ENCODE results near the gene LITAFD.
A peak's percentile ranks its signal among the peaks of the same experiment; 100 is the strongest.
"Not testable (repeated sequence)": the region's sequence is repeated elsewhere in the genome, so short reads cannot be mapped to it uniquely, and the experiment has no call there.

Gene LITAFD

GRCh38 chr16:8882041-8882617, at the start of gene LITAFD:
LITAFD (plus strand) TSS chr16:8882351; CDS start chr16:8884356, 2,005 bp downstream.
- no peak for DNase-seq (ENCODE audit: low read depth)

DNA sequence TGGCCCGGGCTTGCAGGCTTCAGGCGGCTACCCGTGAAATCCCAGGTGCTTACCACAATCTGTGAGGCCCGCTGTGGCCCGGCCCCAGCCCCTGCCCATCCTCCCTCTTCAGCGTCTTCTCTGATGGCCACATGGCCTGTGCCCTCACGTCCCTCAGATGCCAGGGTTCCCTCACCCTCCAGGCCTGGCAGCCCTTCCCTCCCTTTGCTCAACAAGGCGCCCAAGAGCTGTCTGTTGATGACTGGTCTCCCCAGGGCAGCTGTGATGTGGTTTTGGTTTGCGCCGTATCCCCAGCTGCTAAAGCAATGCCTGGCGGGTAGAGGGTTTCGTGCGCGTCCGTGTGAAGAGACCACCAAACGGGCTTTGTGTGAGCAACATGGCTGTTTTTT, 49.4 kb upstream of the LITAFD start:
- no peak for DNase-seq (ENCODE audit: low read depth)

- DNase-seq (ENCODE audit: low read depth) = not testable (repeated sequence)
These were observed 45.4 kb upstream of the LITAFD start for GRCh38 chr16:8836797-8837196.

DNA sequence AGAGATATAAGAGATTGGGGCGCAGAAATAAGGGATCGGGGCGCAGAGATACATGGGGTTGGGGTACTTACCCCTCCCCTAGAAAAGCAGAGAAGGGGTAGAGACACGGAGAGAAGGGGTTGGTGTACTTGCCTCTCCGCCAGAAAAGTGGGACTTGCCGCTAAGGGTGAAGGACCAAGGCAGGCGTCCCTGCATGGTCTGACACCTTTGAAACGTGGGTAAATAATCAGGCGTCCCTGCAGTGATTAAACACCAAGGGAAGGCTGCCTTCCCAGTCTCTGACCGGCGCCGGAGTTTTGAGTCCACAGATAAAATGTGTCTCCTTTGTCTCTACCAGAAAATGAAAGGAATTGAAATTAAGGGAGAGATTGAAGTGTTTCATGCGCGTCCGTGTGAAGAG, 44.6 kb upstream of the LITAFD start:
- not testable (repeated sequence) for DNase-seq (ENCODE audit: low read depth)

DNA sequence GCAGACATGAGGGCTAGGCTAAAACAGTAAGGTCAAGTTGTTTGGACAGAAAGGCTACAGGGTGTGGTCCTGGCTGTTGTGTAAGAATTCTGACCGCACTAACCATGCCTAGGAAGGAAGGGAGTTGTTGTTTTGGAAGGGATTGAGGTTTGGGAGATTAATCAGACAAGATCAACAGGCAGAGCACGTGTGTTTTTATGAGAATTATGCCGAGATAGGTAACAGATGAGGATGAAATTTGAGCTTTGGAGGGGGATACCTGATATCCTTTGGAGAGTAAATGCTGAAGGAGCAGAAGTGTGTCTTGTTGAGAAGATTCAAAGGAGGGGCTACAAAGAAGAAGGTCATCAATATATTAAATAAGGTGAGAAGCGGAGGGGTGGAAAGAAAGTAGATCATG, 40.1 kb upstream of the LITAFD start:
- DNase-seq (ENCODE audit: low read depth) = peak; percentile 64

DNA sequence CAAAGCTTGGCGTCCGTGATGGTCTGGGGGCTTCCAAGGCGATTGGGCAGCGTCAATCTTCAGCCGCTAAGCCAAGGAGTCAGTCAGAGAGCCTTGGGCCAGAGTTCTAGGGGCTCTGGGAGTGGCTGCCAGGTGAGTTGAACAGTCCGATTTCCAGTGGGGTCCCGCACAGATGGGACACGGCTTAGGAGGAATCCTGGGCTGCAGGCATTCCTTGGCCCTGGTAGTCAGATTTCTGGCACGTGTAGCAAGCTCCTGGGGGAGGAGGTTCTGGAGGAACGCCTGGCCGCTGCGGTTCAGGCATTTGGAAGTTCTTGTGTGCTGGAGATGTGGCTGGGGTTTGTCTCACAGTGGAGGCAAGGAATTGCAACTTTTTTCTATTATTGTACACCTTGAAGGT, 38.9 kb upstream of the LITAFD start:
- DNase-seq (ENCODE audit: low read depth) = not testable (repeated sequence)

GRCh38 chr16:8845699-8846298, 36.4 kb upstream of the LITAFD start:
- no peak for DNase-seq (ENCODE audit: low read depth)

DNA sequence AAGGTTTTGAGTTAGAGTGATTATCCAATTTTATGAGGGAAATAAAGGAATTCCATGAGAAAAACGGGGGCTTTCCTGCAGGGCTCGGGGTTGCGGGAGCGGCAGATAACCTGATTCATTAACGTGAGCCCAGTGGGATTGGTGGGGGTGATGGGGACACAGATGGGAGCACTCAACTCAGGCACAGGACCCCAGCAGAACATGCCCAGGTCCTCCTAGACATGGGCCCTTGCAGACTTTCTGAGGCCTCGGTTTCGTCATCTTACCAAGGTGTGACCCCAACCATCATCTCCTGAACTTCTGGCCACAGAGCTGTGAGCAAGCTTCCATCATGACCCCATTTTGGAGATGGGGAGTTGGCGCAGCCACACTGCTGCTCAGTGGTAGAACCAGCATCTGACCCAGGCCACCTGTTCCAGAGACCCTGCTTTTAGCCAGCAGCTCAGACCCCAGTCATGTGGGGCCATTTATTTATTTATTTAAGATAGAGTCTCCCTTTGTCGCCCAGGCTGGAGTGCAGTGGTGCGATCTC, 35.7 kb upstream of the LITAFD start:
- no peak for DNase-seq (ENCODE audit: low read depth)

GRCh38 chr16:8847145-8847544, 35.0 kb upstream of the LITAFD start:
- DNase-seq (ENCODE audit: low read depth) = no peak

DNA sequence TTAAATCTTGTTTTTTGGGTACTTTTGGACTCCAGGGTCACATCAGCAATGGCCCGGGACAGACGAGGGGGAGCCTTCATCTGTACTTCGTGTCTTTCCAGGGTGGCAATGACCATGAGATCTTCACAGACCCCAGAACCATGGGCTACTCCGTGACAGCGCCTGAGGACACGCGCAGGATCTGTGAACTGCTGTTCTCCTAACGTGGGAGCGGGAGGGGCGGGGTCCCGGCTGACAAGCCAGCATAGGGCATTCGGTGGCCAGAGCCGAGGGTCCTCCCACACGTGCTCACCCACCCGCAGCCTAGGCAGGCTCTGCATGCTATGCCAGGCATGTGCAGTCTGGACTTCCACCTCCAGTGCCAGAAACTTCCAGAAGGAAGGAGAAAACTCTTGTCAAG, 34.5 kb upstream of the LITAFD start:
- DNase-seq (ENCODE audit: low read depth) = no peak

DNA sequence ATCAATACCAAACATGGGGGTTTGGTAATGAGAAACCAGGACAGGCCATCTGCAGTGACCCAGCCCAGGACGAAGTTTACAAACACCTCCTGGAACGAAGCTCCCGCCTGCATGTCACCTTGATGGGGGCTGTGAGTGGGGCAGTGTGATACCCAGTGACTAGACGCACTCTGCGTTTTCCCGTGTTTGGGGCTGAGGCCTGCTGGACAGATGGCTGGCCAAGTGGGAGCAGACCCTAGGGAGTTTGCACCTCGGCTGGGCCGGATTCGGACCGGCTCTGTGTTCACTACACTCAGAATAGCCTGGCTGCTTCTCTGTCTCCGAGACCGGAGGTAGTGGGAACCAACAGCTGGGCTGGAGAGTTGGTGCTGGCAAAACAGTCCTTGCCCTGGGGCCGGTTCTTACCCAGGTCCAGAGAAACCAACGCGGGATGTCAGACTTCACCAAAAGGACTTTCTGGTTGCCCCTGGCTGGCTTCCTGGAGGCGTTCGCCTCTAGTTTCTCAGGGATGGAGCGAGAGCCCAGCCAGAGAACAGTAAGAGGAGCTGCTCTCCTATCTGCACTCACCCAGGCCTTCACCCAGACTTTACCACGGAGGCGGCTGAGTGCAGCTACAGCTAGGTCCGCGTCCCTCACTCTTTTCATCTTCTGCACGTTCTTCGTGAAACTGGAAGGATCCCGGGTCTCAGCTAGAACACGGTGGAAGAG, 33.8 kb upstream of the LITAFD start:
- DNase-seq (ENCODE audit: low read depth) = no peak

DNA sequence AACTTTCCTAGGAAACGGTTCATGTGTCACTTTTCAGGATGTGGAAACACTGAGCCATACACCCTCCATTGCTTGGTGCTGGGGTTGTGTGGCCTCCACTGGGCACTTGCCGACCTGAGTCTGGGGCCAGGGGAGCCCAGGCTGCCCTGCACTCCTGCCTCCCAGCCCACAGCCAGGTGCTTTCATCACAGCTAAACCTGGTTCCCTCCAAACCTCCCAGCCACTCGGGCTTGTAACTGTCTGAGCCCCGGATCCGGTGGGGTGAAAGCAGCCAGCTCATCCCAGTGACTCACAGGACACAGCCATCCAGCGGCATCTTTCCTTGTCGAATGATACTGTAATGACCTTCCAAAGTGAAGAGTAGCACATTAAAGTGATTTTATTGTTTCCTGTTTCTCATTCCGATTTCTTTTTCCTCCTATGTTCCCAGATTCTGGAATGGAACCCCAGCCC, 33.2 kb upstream of the LITAFD start:
- DNase-seq (ENCODE audit: low read depth) = peak; percentile 67

DNA sequence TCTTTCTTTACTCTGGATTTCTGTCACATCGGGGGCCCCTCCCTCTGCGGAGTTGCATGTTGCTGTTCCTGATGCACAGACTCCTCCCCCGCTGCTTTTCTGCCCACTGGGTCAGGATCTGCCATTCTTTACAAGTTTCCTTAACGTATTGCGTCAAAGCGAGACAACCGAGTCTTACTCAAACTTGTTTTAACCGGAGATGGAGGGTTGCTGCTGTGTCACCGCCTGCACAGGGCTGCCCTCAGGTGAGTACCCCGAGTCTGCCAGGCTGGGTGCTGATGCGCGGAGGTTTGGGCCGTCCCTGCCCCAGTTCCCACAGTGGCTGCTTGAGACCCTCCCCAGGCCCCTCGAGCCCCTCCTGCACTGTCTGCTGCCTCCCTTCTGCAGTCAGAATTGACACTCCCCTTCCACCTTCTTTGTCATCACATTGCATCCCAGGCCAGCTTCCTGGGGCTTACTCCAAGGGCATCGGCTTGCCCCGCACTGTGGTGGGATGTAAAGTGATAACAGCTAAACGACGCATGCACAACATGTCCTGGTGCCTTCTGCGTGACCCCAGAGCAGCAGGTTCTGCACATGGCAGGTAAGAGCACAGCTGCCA, 32.6 kb upstream of the LITAFD start:
- DNase-seq (ENCODE audit: low read depth) = peak; percentile 88

DNA sequence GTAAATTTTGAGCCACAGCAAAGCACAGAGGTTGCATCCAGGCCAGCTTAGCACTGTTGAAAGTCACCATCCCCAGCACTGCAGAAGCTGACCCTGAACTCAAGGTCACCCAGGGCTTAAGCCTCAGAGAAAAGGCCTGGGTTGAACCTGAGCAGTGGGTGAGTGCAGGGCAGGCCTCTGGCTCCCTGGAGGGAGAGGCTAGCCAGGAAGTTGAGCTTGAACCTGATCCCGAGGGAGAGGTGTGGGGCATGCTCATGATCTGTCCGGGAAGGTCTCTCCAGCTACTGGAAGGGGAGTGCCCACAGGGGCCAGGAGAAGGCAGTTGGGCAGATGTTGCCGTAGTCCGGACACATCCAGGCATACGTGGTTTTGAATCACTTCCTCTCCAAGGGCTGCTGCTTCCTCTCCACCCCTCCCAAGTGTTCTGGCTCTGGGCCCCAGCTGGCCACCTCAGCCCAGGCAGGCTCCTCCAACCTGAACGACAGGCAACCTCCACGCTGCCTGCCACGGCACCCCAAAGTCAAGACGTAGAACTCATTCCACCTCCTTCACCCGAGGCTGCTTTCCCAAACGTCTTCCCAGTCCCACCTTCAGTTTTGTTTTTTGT, 31.8 kb upstream of the LITAFD start:
- DNase-seq (ENCODE audit: low read depth) = peak; percentile 83

- no peak for DNase-seq (ENCODE audit: low read depth)
These were observed 30.3 kb upstream of the LITAFD start for GRCh38 chr16:8851761-8852403.

GRCh38 chr16:8852534-8852933, 29.6 kb upstream of the LITAFD start:
- peak; percentile 66 for DNase-seq (ENCODE audit: low read depth)

DNA sequence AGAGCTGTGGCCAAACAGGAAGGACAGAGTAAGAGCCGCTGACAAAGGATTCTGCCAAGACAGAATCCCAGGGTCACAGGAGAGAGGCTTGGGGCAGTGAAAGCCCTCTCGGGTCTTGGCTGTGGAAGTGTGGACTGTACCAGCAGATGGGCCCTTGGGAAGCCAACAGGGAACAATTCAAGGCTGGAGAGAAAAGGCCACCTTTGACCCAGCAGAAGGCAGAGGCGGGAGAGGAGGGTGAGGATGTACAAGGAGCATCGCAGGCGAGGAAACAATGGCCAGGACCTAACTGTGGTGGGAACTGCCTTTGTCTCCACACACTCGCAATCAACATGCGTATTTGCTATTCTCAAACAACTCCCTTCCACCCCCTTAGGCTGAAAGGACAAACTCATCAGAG, 29.0 kb upstream of the LITAFD start:
- no peak for DNase-seq (ENCODE audit: low read depth)

DNA sequence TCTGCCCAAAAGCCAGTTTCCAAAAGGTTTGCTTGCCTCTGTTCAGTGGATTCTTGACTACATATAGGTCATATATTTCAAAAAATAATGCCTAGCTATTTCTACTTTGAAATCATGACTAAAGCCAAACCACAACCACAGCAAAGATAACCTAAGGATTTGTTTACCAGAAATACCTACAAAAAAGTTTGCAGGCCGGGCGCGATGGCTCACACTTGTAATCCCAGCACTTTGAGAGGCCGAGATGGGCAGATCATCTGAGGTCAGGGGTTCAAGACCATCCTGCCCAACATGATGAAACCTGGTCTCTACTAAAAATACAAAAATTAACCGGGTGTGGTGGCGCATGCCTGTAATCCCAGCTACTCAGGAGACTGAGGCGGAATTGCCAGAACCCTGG, 28.5 kb upstream of the LITAFD start:
- peak; percentile 86 for DNase-seq (ENCODE audit: low read depth)

DNA sequence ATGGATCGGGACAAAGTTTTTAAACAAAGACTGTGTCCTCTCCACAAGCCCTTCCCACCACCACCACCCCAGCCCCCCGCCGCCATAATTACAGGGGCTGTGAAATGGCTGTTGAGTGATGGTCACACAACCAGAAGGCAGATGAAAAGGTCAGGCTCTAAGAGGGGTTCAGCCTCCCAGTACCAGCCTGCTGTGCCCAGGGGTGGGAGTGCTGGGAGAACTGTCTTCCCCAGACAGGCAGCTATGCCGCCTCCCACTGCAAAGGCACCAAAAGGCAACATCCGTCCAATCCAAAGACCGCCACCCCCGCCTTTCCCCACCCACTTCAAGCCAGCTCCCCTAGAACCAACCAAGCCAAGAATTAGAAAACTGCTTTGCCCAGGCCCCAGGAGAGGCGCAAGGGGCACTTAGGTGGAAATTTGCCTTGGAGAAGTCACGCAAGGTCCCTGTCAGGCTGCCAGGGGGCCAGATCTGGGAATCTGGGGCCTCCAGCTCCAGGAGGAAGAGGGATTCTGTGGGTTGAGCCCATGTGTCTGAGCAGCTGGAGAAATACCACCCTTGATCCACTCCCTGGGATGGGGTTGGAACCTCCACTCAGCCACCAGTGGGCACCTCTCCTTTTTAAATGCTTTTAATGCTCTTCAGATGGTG, 27.7 kb upstream of the LITAFD start:
- DNase-seq (ENCODE audit: low read depth) = no peak

DNA sequence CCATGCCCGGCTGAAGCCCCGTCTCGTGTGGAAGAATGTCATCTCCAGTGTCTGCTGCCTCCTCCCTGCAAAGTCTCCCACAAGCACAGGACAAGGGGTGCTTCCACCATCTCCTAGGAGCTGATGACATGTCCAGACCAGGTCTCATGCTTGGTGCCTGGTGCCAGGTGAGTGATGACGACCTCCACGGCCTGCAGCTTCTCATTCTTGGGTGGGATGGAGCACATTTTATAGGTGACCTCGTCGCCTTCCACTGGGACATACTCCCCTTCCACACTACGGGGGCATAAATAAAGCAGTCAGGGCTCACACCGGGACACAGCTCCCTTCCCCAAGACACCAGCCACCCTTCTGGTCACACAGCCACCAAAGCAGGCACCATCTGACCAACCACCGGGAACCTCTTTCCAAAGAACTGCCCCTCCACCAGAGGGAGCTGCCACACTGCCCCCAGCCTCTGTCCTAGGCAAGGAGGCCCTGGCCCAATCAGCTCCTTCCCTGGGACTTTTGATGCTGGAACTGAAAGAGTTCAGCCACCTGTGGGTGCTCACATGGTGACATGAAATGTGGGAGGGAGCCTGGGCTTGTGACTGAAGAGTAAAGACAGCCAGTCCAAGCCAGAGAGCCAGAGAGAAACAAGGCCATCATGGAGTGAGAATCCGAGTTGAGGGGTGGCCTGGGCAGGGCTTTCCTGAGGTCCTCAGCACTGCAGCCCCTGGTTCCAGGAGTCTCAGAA, 26.9 kb upstream of the LITAFD start:
- DNase-seq (ENCODE audit: low read depth) = no peak

DNA sequence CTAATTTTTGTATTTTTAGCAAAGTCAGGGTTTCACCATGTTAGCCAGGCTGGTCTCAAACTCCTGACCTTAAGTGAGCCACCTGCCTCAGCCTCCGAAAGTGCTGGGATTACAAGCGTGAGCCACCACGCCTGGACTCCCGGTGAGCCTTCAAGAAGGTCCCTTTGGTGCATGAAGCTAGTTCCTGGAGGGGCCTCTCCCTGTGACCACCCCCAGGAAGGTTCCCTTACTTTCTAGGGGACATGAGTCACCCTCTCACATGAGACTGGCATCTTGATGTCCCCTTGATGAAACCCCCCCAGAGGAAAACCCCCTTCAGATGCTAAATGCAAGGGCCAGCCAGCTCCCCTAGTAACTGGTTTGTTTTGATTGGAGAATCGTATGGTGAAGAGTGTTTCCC, 26.2 kb upstream of the LITAFD start:
- DNase-seq (ENCODE audit: low read depth) = no peak
